ENCODE results near the gene UVRAG. TPM values are rescaled to one million over a fixed set of nuclear protein-coding genes. Genes with fewer than 3 reads are reported as not detected.

The UVRAG gene
- polyA plus RNA-seq, 1 donor (not counting 4 experiments of a cell fraction or from before 2014, with no cell fraction given): 11.9 TPM

- TF ChIP-seq CTCF (optimal IDR thresholded peaks at IDR 0.05 in 1 of 3, IDR thresholded peaks at IDR 0.05 in 1 of 3, conservative IDR thresholded peaks at IDR 0.05 in 1 of 3; ENCODE audit: extremely low read depth in 1 of 3, insufficient read depth in 2 of 3, low read length in 3 of 3) (no peak), EZH2 (IDR thresholded peaks at IDR 0.05; ENCODE audit: low read length) (no peak)
These were observed 275.8 kb downstream of the UVRAG start for GRCh38 chr11:76090821-76091220.

GRCh38 chr11:76094740-76095139, 279.7 kb downstream of the UVRAG start:
- no peak overlapping the region for H3K4me3 ChIP-seq (ENCODE audit: control insufficient read depth in 2 of 3, extremely low read depth in 1 of 3, insufficient read depth in 2 of 3, low read depth in 1 of 3, low read length in 3 of 3)
- no peak for DNase-seq (ENCODE audit: low read depth, low spot score)
- FAIRE-seq: no peak
- no peaks in the 10 kb centered on the region for H3K9me1 ChIP-seq (ENCODE audit: control insufficient read depth, extremely low read depth, insufficient read depth, low read length)
- H3K4me2 ChIP-seq (ENCODE audit: control insufficient read depth, extremely low read depth, insufficient read depth, low read depth, low read length): no peak overlapping the region
- no peaks in the 10 kb centered on the region for H3K27me3 ChIP-seq (ENCODE audit: control insufficient read depth, extremely low read depth, insufficient read depth, low read length)
- no peaks in the 10 kb centered on the region for H3K79me2 ChIP-seq (ENCODE audit: control insufficient read depth, insufficient read depth, low read length)
- no peaks in the 10 kb centered on the region for H3K9me3 ChIP-seq (ENCODE audit: control insufficient read depth, low read depth, low read length)
- peaks cover 0 to 2% of the 10 kb centered on the region in 2 experiments for H3K36me3 ChIP-seq (ENCODE audit: control insufficient read depth in 2 of 2, extremely low read depth in 1 of 2, insufficient read depth in 2 of 2, low read length in 2 of 2)
- TF ChIP-seq EZH2 (IDR thresholded peaks at IDR 0.05; ENCODE audit: low read length) (no peak), CTCF (optimal IDR thresholded peaks at IDR 0.05 in 1 of 3, IDR thresholded peaks at IDR 0.05 in 1 of 3, conservative IDR thresholded peaks at IDR 0.05 in 1 of 3; ENCODE audit: extremely low read depth in 1 of 3, insufficient read depth in 2 of 3, low read length in 3 of 3) (no peak)
- dilution Hi-C loops (cut with MboI; ENCODE audit: extremely low pct_ligation_motif_present, low sequenced_read_pairs): no loop called here
- H4K20me1 ChIP-seq (ENCODE audit: control insufficient read depth, extremely low read depth, insufficient read depth, low read length): no peaks in the 10 kb centered on the region
- no peak overlapping the region for H3K27ac ChIP-seq (ENCODE audit: control insufficient read depth, insufficient read depth, low read length)
- no peak overlapping the region for H3K9ac ChIP-seq (ENCODE audit: control insufficient read depth, extremely low read depth, insufficient read depth, low read length)
- H2AFZ ChIP-seq (ENCODE audit: control insufficient read depth, low read length): no peak overlapping the region
- H3K4me1 ChIP-seq (ENCODE audit: control insufficient read depth, extremely low read depth, insufficient read depth, low read length): no peaks in the 10 kb centered on the region

More at GRCh38 chr11:76090821-76091220, 275.8 kb downstream of the UVRAG start:
- no peak overlapping the region for H3K4me2 ChIP-seq (ENCODE audit: control insufficient read depth, extremely low read depth, insufficient read depth, low read depth, low read length)
- dilution Hi-C loops (cut with MboI; ENCODE audit: extremely low pct_ligation_motif_present, low sequenced_read_pairs): no loop called here
- no peak for FAIRE-seq
- no peaks in the 10 kb centered on the region for H3K9me3 ChIP-seq (ENCODE audit: control insufficient read depth, low read depth, low read length)
- no peaks in the 10 kb centered on the region for H3K9me1 ChIP-seq (ENCODE audit: control insufficient read depth, extremely low read depth, insufficient read depth, low read length)
- no peaks in the 10 kb centered on the region for H4K20me1 ChIP-seq (ENCODE audit: control insufficient read depth, extremely low read depth, insufficient read depth, low read length)
- no peaks in the 10 kb centered on the region for H3K27me3 ChIP-seq (ENCODE audit: control insufficient read depth, extremely low read depth, insufficient read depth, low read length)
- H3K36me3 ChIP-seq (ENCODE audit: control insufficient read depth in 2 of 2, extremely low read depth in 1 of 2, insufficient read depth in 2 of 2, low read length in 2 of 2): peaks cover 1 to 4% of the 10 kb centered on the region in 2 experiments
- H3K27ac ChIP-seq (ENCODE audit: control insufficient read depth, insufficient read depth, low read length): no peak overlapping the region
- H3K9ac ChIP-seq (ENCODE audit: control insufficient read depth, extremely low read depth, insufficient read depth, low read length): no peak overlapping the region
- DNase-seq (ENCODE audit: low read depth, low spot score): no peak
- no peaks in the 10 kb centered on the region for H3K4me1 ChIP-seq (ENCODE audit: control insufficient read depth, extremely low read depth, insufficient read depth, low read length)
- no peak overlapping the region for H2AFZ ChIP-seq (ENCODE audit: control insufficient read depth, low read length)
- no peak overlapping the region for H3K4me3 ChIP-seq (ENCODE audit: control insufficient read depth in 2 of 3, extremely low read depth in 1 of 3, insufficient read depth in 2 of 3, low read depth in 1 of 3, low read length in 3 of 3)
- no peaks in the 10 kb centered on the region for H3K79me2 ChIP-seq (ENCODE audit: control insufficient read depth, insufficient read depth, low read length)
